Measurements from ENCODE around the gene PARD3B. TPM values are rescaled to one million over a fixed set of nuclear protein-coding genes. Genes with fewer than 3 reads are reported as not detected.

The PARD3B gene
- total RNA-seq, 6 experiments from 2014 or later: 5.3 to 11.2 (median 8.3) TPM

- Histone ChIP-seq H3K27me3 (no peaks in the 10 kb centered on the region), H3K9me3 (no peaks in the 10 kb centered on the region), H3K36me3 (no peaks in the 10 kb centered on the region), H3K4me1 (no peaks in the 10 kb centered on the region), H3K4me3 (no peak overlapping the region), H3K27ac (no peak overlapping the region)
- TF ChIP-seq CTCF (IDR thresholded peaks at IDR 0.05) (no peak), POLR2A (IDR thresholded peaks at IDR 0.05) (no peak)
- intact Hi-C loops (cut with DNase I): no loop called here
- DNase-seq (no peak), ATAC-seq (no peak)
- WGBS (ENCODE audit: insufficient coverage, low coverage, low lambda C conversion rate, missing lambda C conversion rate): 98% methylated on average over 4 of the region's 4 CpGs
These were observed 751.7 kb downstream of the PARD3B start for GRCh38 chr2:205296959-205297358.

- no peaks in the 10 kb centered on the region for H3K36me3 ChIP-seq
- no peaks in the 10 kb centered on the region for H3K4me1 ChIP-seq
- no peak for ATAC-seq
- TF ChIP-seq POLR2A (IDR thresholded peaks at IDR 0.05): no peak
- TF ChIP-seq CTCF (IDR thresholded peaks at IDR 0.05): no peak
- no peak overlapping the region for H3K27ac ChIP-seq
- intact Hi-C loops (cut with DNase I): no loop called here
- H3K4me3 ChIP-seq: no peak overlapping the region
- DNase-seq: no peak
- H3K9me3 ChIP-seq: no peaks in the 10 kb centered on the region
- no peaks in the 10 kb centered on the region for H3K27me3 ChIP-seq
These were observed 752.1 kb downstream of the PARD3B start for GRCh38 chr2:205297368-205297767.

GRCh38 chr2:205297846-205298245 lies 752.6 kb downstream of the PARD3B start:
- Histone ChIP-seq H3K27me3 (no peaks in the 10 kb centered on the region), H3K4me3 (no peak overlapping the region), H3K36me3 (no peaks in the 10 kb centered on the region), H3K27ac (no peak overlapping the region), H3K4me1 (no peaks in the 10 kb centered on the region), H3K9me3 (no peaks in the 10 kb centered on the region)
- no peak for DNase-seq
- intact Hi-C loops (cut with DNase I): no loop called here
- 71% methylated on average over 4 of the region's 4 CpGs for WGBS (ENCODE audit: insufficient coverage, low coverage, low lambda C conversion rate, missing lambda C conversion rate)
- TF ChIP-seq CTCF (IDR thresholded peaks at IDR 0.05) (no peak), POLR2A (IDR thresholded peaks at IDR 0.05) (no peak)
- ATAC-seq: no peak

- Histone ChIP-seq H3K27me3 (no peaks in the 10 kb centered on the region), H3K4me1 (no peaks in the 10 kb centered on the region), H3K27ac (no peak overlapping the region), H3K36me3 (no peaks in the 10 kb centered on the region), H3K9me3 (no peaks in the 10 kb centered on the region), H3K4me3 (no peak overlapping the region)
- no peak for DNase-seq
- TF ChIP-seq CTCF (IDR thresholded peaks at IDR 0.05) (no peak), POLR2A (IDR thresholded peaks at IDR 0.05) (no peak)
- no peak for ATAC-seq
- WGBS (ENCODE audit: insufficient coverage, low coverage, low lambda C conversion rate, missing lambda C conversion rate): 73% methylated on average over 5 of the region's 5 CpGs
- intact Hi-C loops (cut with DNase I): no loop called here
These were observed 765.9 kb downstream of the PARD3B start for GRCh38 chr2:205311201-205311600.

GRCh38 chr2:205321231-205321630 lies 776.0 kb downstream of the PARD3B start:
- Histone ChIP-seq H3K4me3 (no peak overlapping the region), H3K27ac (no peak overlapping the region), H3K36me3 (no peaks in the 10 kb centered on the region), H3K9me3 (no peaks in the 10 kb centered on the region), H3K4me1 (no peaks in the 10 kb centered on the region), H3K27me3 (no peaks in the 10 kb centered on the region)
- WGBS (ENCODE audit: insufficient coverage, low coverage, low lambda C conversion rate, missing lambda C conversion rate): 93% methylated on average over 2 of the region's 2 CpGs
- ATAC-seq: no peak
- no peak for TF ChIP-seq CTCF (IDR thresholded peaks at IDR 0.05)
- intact Hi-C loops (cut with DNase I): no loop called here
- no peak for DNase-seq
